IMR-90 (cell line): ENCODE data around the gene DENND1A. TPM values are rescaled to one million over a fixed set of nuclear protein-coding genes. Genes with fewer than 3 reads are reported as not detected.

ENCODE experiments used
- ATAC-seq: fragments of 200-7000 bp; cut with Tn5 transposase; 2 replicates; pipeline ENCODE4 v1.9.1; 2020; ENCODE audit warnings: low read depth, mild to moderate bottlenecking, moderate library complexity
- BruUV-seq: library from RNA; stranded (reverse); fragments of 400-500 nt; replicated peaks from 2 replicates; lab custom pipeline; 2021; lab: Mats Ljungman, UMichigan
- CTCF ChIA-PET: fragments of 300-600 bp; formaldehyde crosslinking; extraction: SDS; loops from one replicate; lab custom pipeline; 2021; ENCODE audit warnings: antibody characterized with exemption; lab: Yijun Ruan, JAX
- POLR2A ChIA-PET: fragments of 300-600 bp; sonication (Branson Sonifier 250); formaldehyde crosslinking; loops from one replicate; lab custom pipeline; 2022; ENCODE audit warnings: antibody characterized with exemption; ENCODE audit not compliant: unreplicated experiment; lab: Charles Lee
- DNase-seq: peaks from one replicate; pipeline ENCODE4 v3.0.0; 2013
- H2AFZ ChIP-seq: replicated peaks from 2 replicates; pipeline ENCODE3; 2013; ENCODE audit warnings: low read length, mild to moderate bottlenecking; ENCODE audit not compliant: poor library complexity
- H2AK5ac ChIP-seq: 2 replicates; pipeline ENCODE4 v1.6.1; 2013; ENCODE audit warnings: low read depth, low read length, inconsistent platforms
- H2AK9ac ChIP-seq: replicated peaks from 2 replicates; pipeline ENCODE3; 2013; ENCODE audit warnings: mild to moderate bottlenecking, low read depth, low read length, moderate library complexity; ENCODE audit not compliant: poor library complexity
- H2BK120ac ChIP-seq: 2 replicates; pipeline ENCODE4 v1.6.1; 2013; ENCODE audit warnings: low read depth, low read length, inconsistent platforms
- H2BK15ac ChIP-seq: 3 replicates; pipeline ENCODE4 v1.6.1; 2013; ENCODE audit warnings: low read depth, low read length, inconsistent platforms
- H2BK20ac ChIP-seq: 2 replicates; pipeline ENCODE4 v1.6.1; 2013; ENCODE audit warnings: low read depth, mild to moderate bottlenecking, inconsistent platforms, low read length, moderate library complexity
- H2BK5ac ChIP-seq: 2 replicates; pipeline ENCODE4 v1.6.1; 2013; ENCODE audit warnings: mild to moderate bottlenecking, low read depth, low read length, inconsistent platforms; ENCODE audit not compliant: poor library complexity, severe bottlenecking
- H3K14ac ChIP-seq: replicated peaks from 2 replicates; pipeline ENCODE4 v1.6.1; 2013; ENCODE audit warnings: low read depth, low read length, inconsistent platforms
- H3K18ac ChIP-seq: 2 replicates; pipeline ENCODE4 v1.6.1; 2013; ENCODE audit warnings: low read depth, low read length, control low read depth
- H3K23ac ChIP-seq: 2 replicates; pipeline ENCODE4 v1.6.1; 2013; ENCODE audit warnings: low read depth, low read length, inconsistent platforms
- H3K27ac ChIP-seq: 2 replicates; pipeline ENCODE4 v1.5.1; 2013; ENCODE audit warnings: mild to moderate bottlenecking, control low read depth, low read length; ENCODE audit not compliant: insufficient read depth
- H3K27me3 ChIP-seq: 2 replicates; pipeline ENCODE4 v1.6.1; 2013; ENCODE audit warnings: low read length; ENCODE audit not compliant: control insufficient read depth, insufficient read depth
- H3K36me3 ChIP-seq: 2 replicates; pipeline ENCODE4 v1.6.1; 2013; ENCODE audit warnings: low read length, mixed read lengths; ENCODE audit not compliant: control insufficient read depth, insufficient read depth
- H3K4ac ChIP-seq: 2 replicates; pipeline ENCODE4 v1.6.1; 2013; ENCODE audit warnings: low read depth, low read length, inconsistent platforms
- H3K4me1 ChIP-seq: 2 replicates; pipeline ENCODE4 v1.6.1; 2013; ENCODE audit warnings: low read length, mixed read lengths; ENCODE audit not compliant: control insufficient read depth, insufficient read depth
- H3K4me2 ChIP-seq: 2 replicates; pipeline ENCODE4 v1.6.1; 2013; ENCODE audit warnings: low read depth, mild to moderate bottlenecking, control low read depth, low read length, moderate library complexity
- H3K4me3 ChIP-seq: 2 replicates; pipeline ENCODE4 v1.5.1; 2013; ENCODE audit warnings: low read depth, mild to moderate bottlenecking, control low read depth, low read length, moderate library complexity; ENCODE audit not compliant: insufficient read depth
- H3K56ac ChIP-seq: 2 replicates; pipeline ENCODE4 v1.6.1; 2013; ENCODE audit warnings: low read length, inconsistent platforms; ENCODE audit not compliant: insufficient read depth; ENCODE audit errors: extremely low read depth
- H3K79me1 ChIP-seq, 2 experiments: 2 replicates each; pipeline ENCODE4 v1.6.1; 2013; ENCODE audit warnings: low read length in 2 of 2, inconsistent platforms in 1 of 2, low read depth in 1 of 2
- H3K9ac ChIP-seq: 2 replicates; pipeline ENCODE4 v1.6.1; 2013; ENCODE audit warnings: low read depth, low read length, control low read depth
- H3K9me1 ChIP-seq: 2 replicates; pipeline ENCODE4 v1.6.1; 2013; ENCODE audit warnings: low read length, inconsistent platforms; ENCODE audit not compliant: insufficient read depth
- H3K9me3 ChIP-seq: 2 replicates; pipeline ENCODE4 v1.6.1; 2013; ENCODE audit warnings: low read length; ENCODE audit not compliant: control insufficient read depth, insufficient read depth
- H4K20me1 ChIP-seq: 2 replicates; pipeline ENCODE4 v1.6.1; 2013; ENCODE audit warnings: low read length, inconsistent platforms; ENCODE audit not compliant: insufficient read depth
- H4K5ac ChIP-seq: 2 replicates; pipeline ENCODE4 v1.6.1; 2013; ENCODE audit warnings: mild to moderate bottlenecking, low read depth, low read length, control low read depth
- H4K8ac ChIP-seq, 2 experiments: 2 replicates each; pipeline ENCODE4 v1.6.1; 2013; ENCODE audit warnings: low read depth in 2 of 2, low read length in 2 of 2, control low read depth in 1 of 2, inconsistent platforms in 1 of 2
- H4K91ac ChIP-seq: 2 replicates; pipeline ENCODE4 v1.6.1; 2013; ENCODE audit warnings: low read depth, low read length, inconsistent platforms; ENCODE audit not compliant: insufficient read depth
- ELK1 ChIP-seq: fragments of 150-350 bp; IDR thresholded peaks from 2 replicates; pipeline ENCODE4 v1.6.1; 2016; ENCODE audit warnings: low read depth, mild to moderate bottlenecking, low read length, moderate library complexity, borderline replicate concordance
- FOS ChIP-seq: fragments of 150-350 bp; IDR thresholded peaks from 2 replicates; pipeline ENCODE4 v1.6.1; 2016; ENCODE audit warnings: low read depth, low read length
- RAD21 ChIP-seq: IDR thresholded peaks from 2 replicates; pipeline ENCODE4 v1.6.1; 2012; ENCODE audit warnings: low read length, improper control_type of control experiment
- WGBS, 2 experiments: methylation state at CpG; one replicate each; pipeline versions ENCODE4 v1.1.5 to v1.1.7; 2013; ENCODE audit warnings: missing lambda C conversion rate in 2 of 2; ENCODE audit not compliant: insufficient read length in 1 of 2; ENCODE audit errors: extremely low coverage in 2 of 2; 5-methylcytosine and 5-hydroxymethylcytosine counted together
- dilution Hi-C: fragments of 300-500 bp; cut with HindIII; formaldehyde crosslinking; loops from one replicate; pipeline ENCODE4 v1.14.3; 2018; ENCODE audit warnings: low sequenced_read_pairs; ENCODE audit not compliant: unreplicated experiment
- in situ Hi-C: fragments of 300-500 bp; cut with MboI; formaldehyde crosslinking; loops from 3 replicates; pipeline ENCODE4 v1.14.3; 2019; ENCODE audit warnings: low sequenced_read_pairs, inconsistent platforms, mixed read lengths
- intact Hi-C: fragments of 100-400 bp; cut with micrococcal nuclease; formaldehyde crosslinking; loops from 2 replicates; pipeline ENCODE4 v1.10.0; 2022
- polyA plus RNA-seq, 3 experiments: library from polyadenylated mRNA; depleted of rRNA; stranded (reverse); fragments of >200 nt; gene quantifications; 2 replicates each; pipeline ENCODE4 v1.2.3, GENCODE V29; 2012; ENCODE audit warnings: low replicate concordance in 1 of 3
- total RNA-seq: library from RNA; depleted of rRNA; stranded (reverse); fragments of >200 nt; gene quantifications from 2 replicates; pipeline ENCODE4 v1.2.3, GENCODE V29; 2012

Gene DENND1A
- total and polyA plus RNA-seq, 2 of the 4 experiments (the other 2 are of a cell fraction), result 21.4 to 27.6 TPM

GRCh38 chr9:123607479-123607878, 322.4 kb downstream of the DENND1A start:
- Histone ChIP-seq H3K79me1 (no peaks in the 10 kb centered on the region), H3K18ac (no peak overlapping the region), H2AK5ac (no peak overlapping the region), H3K9me3 (no peaks in the 10 kb centered on the region), H3K4me1 (no peaks in the 10 kb centered on the region), H4K91ac (no peak overlapping the region), H3K27ac (no peak overlapping the region), H3K9me1 (peaks cover 6% of the 10 kb centered on the region; the same call in 1 of the 2 replicates), H3K4me2 (no peak overlapping the region), H4K8ac (no peak overlapping the region), H3K9ac (no peak overlapping the region), H2BK120ac (no peak overlapping the region), H2BK5ac (no peak overlapping the region), H2BK15ac (no peak overlapping the region), H4K20me1 (no peaks in the 10 kb centered on the region), H2AFZ (no peak overlapping the region), H2BK20ac (no peak overlapping the region), H2AK9ac (no peak overlapping the region), H3K23ac (no peak overlapping the region), H4K5ac (no peak overlapping the region), H3K27me3 (no peaks in the 10 kb centered on the region), H3K4me3 (no peak overlapping the region), H3K4ac (no peak overlapping the region), H3K36me3 (no peaks in the 10 kb centered on the region), H3K56ac (no peak overlapping the region), H3K14ac (no peak overlapping the region)
- dilution Hi-C loops (no loop called here), in situ Hi-C loops (no loop called here), intact Hi-C loops (no loop called here)
- ChIA-PET POLR2A (no interaction called here), CTCF (interaction anchor here (0.6 kb wide), 1 partner anchor 188 kb away, joined by 3 read pairs; no protein-coding TSS in a partner anchor)
- no TSS peak for BruUV-seq
- DNase-seq, result no peak
- no peak for ATAC-seq
- 83% methylated on average over 1 of the region's 2 CpGs; no CpG with 5 or more reads in 1 of the 2 experiments for WGBS, 2 experiments
- no peak for TF ChIP-seq RAD21
- TF ChIP-seq ELK1, result no peak
- no peak for TF ChIP-seq FOS
